Measurements from ENCODE around the gene ZNF407.
"Not testable (repeated sequence)": the region's sequence is repeated elsewhere in the genome, so short reads cannot be mapped to it uniquely, and the experiment has no call there.

The ZNF407 gene

GRCh38 chr18:74597662-74598349, at the start of gene ZNF407:
ZNF407 (plus strand) TSS chr18:74597870; CDS start chr18:74631020, 33,150 bp downstream.
- Mint-ChIP-seq H3K4me3 (peak within 1 kb of the TSS; percentile 97), H3K36me3 (ENCODE audit: low read depth) (peaks cover 51% of the 10 kb centered on the region), H3K27me3 (no peaks in the 10 kb centered on the region), H3K4me1 (ENCODE audit: low read depth) (peaks cover 45% of the 10 kb centered on the region), H3K9me3 (peaks cover 9% of the 10 kb centered on the region), H3K27ac (peak within 1 kb of the TSS; percentile 99)
- intact Hi-C loops (cut with micrococcal nuclease): loop anchor here (1.0 to 10.0 kb wide), 3 partner anchors 97 to 450 kb away; partner anchors contain the start of gene TIMM21

DNA sequence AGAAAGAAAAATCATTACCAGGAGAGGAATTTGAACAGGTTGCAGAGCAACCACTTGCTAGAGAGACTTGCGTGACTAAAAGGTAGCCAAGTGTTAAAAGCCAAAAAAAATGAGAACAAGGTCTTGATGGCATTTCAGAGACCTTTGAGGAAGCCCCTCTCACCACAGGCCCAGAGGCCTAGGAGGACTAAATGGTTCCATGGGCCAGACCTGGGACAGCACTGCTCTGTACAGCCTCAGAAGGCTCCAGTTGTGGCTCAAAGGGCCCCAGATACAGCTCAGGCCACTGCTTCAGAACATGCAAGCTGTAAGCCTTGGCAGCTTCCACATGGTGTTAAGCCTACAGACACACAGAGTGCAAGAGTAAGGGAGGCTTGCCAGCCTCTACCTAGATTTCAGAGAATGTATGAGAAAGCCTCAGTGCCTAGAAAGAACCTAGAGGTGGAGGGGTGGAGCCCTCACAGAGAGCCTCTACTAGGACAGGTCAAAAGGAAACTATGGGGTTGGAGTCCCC, 48.0 kb upstream of the ZNF407 start:
- intact Hi-C loops (cut with micrococcal nuclease): loop anchor here (10.0 kb wide), 1 partner anchor 55 kb away; the partner anchor contains the start of gene CNDP2
- H3K27me3 Mint-ChIP-seq: peaks cover 8% of the 10 kb centered on the region
- no peaks in the 10 kb centered on the region for H3K9me3 Mint-ChIP-seq
- H3K36me3 Mint-ChIP-seq (ENCODE audit: low read depth): no peaks in the 10 kb centered on the region
- H3K4me1 Mint-ChIP-seq (ENCODE audit: low read depth): peaks cover 10% of the 10 kb centered on the region
- H3K4me3 Mint-ChIP-seq: no peak overlapping the region
- no peak overlapping the region for H3K27ac Mint-ChIP-seq

DNA sequence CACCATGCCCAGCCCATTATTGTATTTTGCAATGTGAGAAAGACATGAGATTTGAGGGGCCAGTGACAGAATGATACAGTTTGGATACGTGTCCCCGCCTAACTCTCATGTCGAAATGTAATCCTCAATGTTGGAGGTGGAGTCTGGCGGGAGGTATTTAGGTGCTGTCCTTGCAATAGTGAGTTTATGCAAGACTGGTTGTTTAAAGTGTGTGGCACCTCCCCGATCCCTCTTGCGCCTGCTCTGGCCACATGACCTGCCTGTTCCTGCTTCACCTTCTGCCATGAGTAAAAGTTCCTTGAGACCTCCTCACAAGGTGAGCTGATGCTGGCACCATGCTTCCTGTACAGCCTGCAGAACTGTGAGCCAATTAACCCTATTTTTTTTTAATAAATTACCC, 46.8 kb upstream of the ZNF407 start:
- Mint-ChIP-seq H3K9me3 (no peaks in the 10 kb centered on the region), H3K4me3 (no peak overlapping the region), H3K36me3 (ENCODE audit: low read depth) (no peaks in the 10 kb centered on the region), H3K27ac (no peak overlapping the region), H3K27me3 (peaks cover 8% of the 10 kb centered on the region), H3K4me1 (ENCODE audit: low read depth) (peaks cover 10% of the 10 kb centered on the region)
- intact Hi-C loops (cut with micrococcal nuclease): loop anchor here (10.0 kb wide), 1 partner anchor 56 kb away; the partner anchor contains the start of gene CNDP2

GRCh38 chr18:74551452-74551851, 46.2 kb upstream of the ZNF407 start:
- Mint-ChIP-seq H3K36me3 (ENCODE audit: low read depth) (no peaks in the 10 kb centered on the region), H3K4me1 (ENCODE audit: low read depth) (peaks cover 5% of the 10 kb centered on the region), H3K27ac (no peak overlapping the region), H3K27me3 (peaks cover 9% of the 10 kb centered on the region), H3K9me3 (no peaks in the 10 kb centered on the region), H3K4me3 (no peak overlapping the region)
- intact Hi-C loops (cut with micrococcal nuclease): loop anchor here (10.0 kb wide), 1 partner anchor 57 kb away; the partner anchor contains the start of gene CNDP2

DNA sequence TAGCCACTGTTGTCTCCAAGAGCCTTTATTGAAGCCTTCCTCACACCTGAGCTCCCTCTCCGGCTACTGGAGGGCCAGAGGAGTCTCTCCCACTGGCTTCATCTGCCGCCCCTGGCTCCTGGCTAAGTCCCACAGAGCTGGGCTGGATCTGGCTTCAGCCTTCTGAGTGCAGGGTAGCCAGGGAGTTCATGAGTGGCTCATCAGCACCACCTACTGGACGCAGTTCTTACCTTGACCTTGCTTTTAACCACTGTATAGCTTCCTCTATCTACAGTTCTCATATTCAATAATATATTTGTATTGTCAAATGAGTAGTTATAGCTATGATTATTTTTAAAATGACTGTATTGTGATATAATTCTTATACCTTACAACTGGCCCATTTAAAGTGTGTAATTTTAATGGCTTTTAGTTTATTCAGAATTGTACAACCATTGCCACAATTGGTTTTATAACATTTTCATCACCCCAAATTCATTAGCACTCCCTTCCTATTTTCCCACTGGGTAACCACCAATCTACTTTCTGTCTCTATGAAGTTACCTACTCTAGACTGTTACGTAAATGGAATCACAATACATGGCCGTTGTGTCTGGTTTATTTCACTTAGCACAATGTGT, 45.6 kb upstream of the ZNF407 start:
- H3K27ac Mint-ChIP-seq: no peak overlapping the region
- intact Hi-C loops (cut with micrococcal nuclease): loop anchor here (1.0 to 10.0 kb wide), 3 partner anchors 57 to 356 kb away; partner anchors contain the start of gene CNDP2
- H3K4me3 Mint-ChIP-seq: no peak overlapping the region
- no peaks in the 10 kb centered on the region for H3K4me1 Mint-ChIP-seq (ENCODE audit: low read depth)
- H3K9me3 Mint-ChIP-seq: no peaks in the 10 kb centered on the region
- H3K36me3 Mint-ChIP-seq (ENCODE audit: low read depth): no peaks in the 10 kb centered on the region
- H3K27me3 Mint-ChIP-seq: peaks cover 14% of the 10 kb centered on the region

DNA sequence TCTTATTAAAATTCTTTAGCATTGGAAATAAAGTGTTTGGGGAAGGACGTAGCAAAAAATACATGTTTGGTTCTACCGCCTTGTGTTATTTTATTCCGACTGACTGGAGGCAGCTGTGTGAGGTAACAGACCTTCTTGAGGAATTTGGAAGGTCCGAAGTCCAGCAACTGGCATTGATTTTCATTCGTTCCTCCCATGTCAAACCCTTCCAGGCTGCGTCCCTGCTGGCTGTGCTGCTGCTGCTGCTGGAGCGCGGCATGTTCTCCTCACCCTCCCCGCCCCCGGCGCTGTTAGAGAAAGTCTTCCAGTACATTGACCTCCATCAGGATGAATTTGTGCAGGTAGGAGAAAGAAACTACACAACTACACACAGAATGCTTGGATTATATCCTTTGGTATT, 41.5 kb upstream of the ZNF407 start:
- Mint-ChIP-seq H3K4me1 (ENCODE audit: low read depth) (no peaks in the 10 kb centered on the region), H3K27me3 (peaks cover 28% of the 10 kb centered on the region), H3K9me3 (no peaks in the 10 kb centered on the region), H3K36me3 (ENCODE audit: low read depth) (no peaks in the 10 kb centered on the region), H3K4me3 (no peak overlapping the region), H3K27ac (no peak overlapping the region)
- intact Hi-C loops (cut with micrococcal nuclease): loop anchor here (10.0 kb wide), 1 partner anchor 61 kb away; the partner anchor contains the start of gene CNDP2

DNA sequence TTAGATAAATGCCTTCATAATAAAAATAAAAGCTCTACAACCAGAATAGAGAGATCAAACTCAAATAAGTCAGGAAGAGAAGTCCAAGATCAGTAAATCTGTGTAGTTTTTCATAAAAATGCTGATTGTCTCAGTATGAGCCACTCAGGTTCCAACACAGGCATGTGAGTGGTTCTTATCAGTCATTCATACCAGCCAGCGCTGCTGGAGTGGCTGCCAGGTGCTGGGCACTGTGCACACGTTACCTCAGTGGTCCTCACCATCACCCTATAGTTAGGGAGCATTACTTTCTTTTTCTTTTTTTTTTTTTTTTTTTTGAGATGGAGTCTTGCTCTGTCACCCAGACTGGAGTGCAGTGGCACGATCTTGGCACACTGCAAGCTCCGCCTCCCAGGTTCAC, 39.6 kb upstream of the ZNF407 start:
- Mint-ChIP-seq H3K27ac (no peak overlapping the region), H3K9me3 (no peaks in the 10 kb centered on the region), H3K4me3 (no peak overlapping the region), H3K36me3 (ENCODE audit: low read depth) (no peaks in the 10 kb centered on the region), H3K27me3 (peaks cover 31% of the 10 kb centered on the region), H3K4me1 (ENCODE audit: low read depth) (no peaks in the 10 kb centered on the region)
- intact Hi-C loops (cut with micrococcal nuclease): loop anchor here (10.0 kb wide), 1 partner anchor 63 kb away; the partner anchor contains the start of gene CNDP2

GRCh38 chr18:74562131-74562730, 35.4 kb upstream of the ZNF407 start:
- no peaks in the 10 kb centered on the region for H3K36me3 Mint-ChIP-seq (ENCODE audit: low read depth)
- H3K27ac Mint-ChIP-seq: no peak overlapping the region
- H3K4me1 Mint-ChIP-seq (ENCODE audit: low read depth): no peaks in the 10 kb centered on the region
- H3K27me3 Mint-ChIP-seq: peaks cover 16% of the 10 kb centered on the region
- no peaks in the 10 kb centered on the region for H3K9me3 Mint-ChIP-seq
- intact Hi-C loops (cut with micrococcal nuclease): no loop called here
- no peak overlapping the region for H3K4me3 Mint-ChIP-seq

DNA sequence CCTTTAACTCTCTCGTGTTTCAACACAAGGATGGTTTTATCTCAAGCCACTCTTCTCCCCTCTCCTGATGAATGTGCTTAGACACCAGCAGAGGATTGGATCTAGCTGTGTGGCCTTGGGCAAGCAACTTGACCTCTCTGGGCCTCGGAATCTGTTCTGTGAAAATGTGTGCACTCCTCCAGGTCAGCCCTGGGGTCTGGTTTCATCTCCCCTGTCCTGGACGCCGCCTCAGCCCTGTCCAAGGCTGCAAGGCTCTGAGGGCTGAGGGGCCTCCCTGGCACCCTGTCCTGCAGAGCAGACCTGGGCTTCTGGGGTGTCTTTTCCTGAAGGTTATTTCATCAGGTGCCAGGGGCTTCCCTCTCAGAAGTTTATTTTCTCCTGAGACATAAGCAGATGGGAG, 34.9 kb upstream of the ZNF407 start:
- no peaks in the 10 kb centered on the region for H3K9me3 Mint-ChIP-seq
- no peak overlapping the region for H3K27ac Mint-ChIP-seq
- peaks cover 4% of the 10 kb centered on the region for H3K4me1 Mint-ChIP-seq (ENCODE audit: low read depth)
- H3K4me3 Mint-ChIP-seq: no peak overlapping the region
- intact Hi-C loops (cut with micrococcal nuclease): no loop called here
- H3K27me3 Mint-ChIP-seq: peaks cover 13% of the 10 kb centered on the region
- no peaks in the 10 kb centered on the region for H3K36me3 Mint-ChIP-seq (ENCODE audit: low read depth)

GRCh38 chr18:74563999-74564398, 33.7 kb upstream of the ZNF407 start:
- no peak overlapping the region for H3K27ac Mint-ChIP-seq
- H3K4me1 Mint-ChIP-seq (ENCODE audit: low read depth): peaks cover 17% of the 10 kb centered on the region
- intact Hi-C loops (cut with micrococcal nuclease): no loop called here
- H3K27me3 Mint-ChIP-seq: peaks cover 20% of the 10 kb centered on the region
- H3K36me3 Mint-ChIP-seq (ENCODE audit: low read depth): no peaks in the 10 kb centered on the region
- no peak overlapping the region for H3K4me3 Mint-ChIP-seq
- no peaks in the 10 kb centered on the region for H3K9me3 Mint-ChIP-seq

DNA sequence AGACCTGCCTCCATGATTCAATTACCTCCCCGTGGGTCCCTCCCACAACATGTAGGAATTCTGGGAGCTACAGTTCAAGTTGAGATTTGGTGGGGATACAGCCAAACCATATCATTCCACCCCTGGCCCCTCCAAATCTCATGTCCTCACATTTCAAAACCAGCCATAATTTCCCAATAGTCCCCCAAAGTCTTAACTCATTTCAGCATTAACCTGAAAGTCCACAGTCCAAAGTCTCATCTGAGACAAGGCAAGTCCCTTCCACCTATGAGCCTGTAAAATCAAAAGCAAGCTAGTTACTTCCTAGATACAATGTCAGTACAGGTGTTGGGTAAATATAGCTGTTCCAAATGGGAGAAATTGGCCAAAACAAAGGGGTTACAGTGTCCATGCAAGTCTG, 32.5 kb upstream of the ZNF407 start:
- H3K27ac Mint-ChIP-seq; intact Hi-C loops (cut with micrococcal nuclease); H3K9me3 Mint-ChIP-seq; H3K4me3 Mint-ChIP-seq; H3K36me3 Mint-ChIP-seq (ENCODE audit: low read depth): not testable (repeated sequence)
- Mint-ChIP-seq H3K27me3 (peaks cover 23% of the 10 kb centered on the region), H3K4me1 (ENCODE audit: low read depth) (peaks cover 17% of the 10 kb centered on the region)

- intact Hi-C loops (cut with micrococcal nuclease); H3K9me3 Mint-ChIP-seq; H3K36me3 Mint-ChIP-seq (ENCODE audit: low read depth); H3K4me3 Mint-ChIP-seq; H3K27ac Mint-ChIP-seq: not testable (repeated sequence)
- H3K27me3 Mint-ChIP-seq: peaks cover 25% of the 10 kb centered on the region
- peaks cover 17% of the 10 kb centered on the region for H3K4me1 Mint-ChIP-seq (ENCODE audit: low read depth)
Measured at GRCh38 chr18:74565993-74566392, 31.7 kb upstream of the ZNF407 start.

- Mint-ChIP-seq H3K27ac (peak overlapping the region; percentile 27), H3K27me3 (peaks cover 24% of the 10 kb centered on the region), H3K36me3 (ENCODE audit: low read depth) (no peaks in the 10 kb centered on the region), H3K4me1 (ENCODE audit: low read depth) (peaks cover 17% of the 10 kb centered on the region), H3K9me3 (no peaks in the 10 kb centered on the region), H3K4me3 (no peak overlapping the region)
- intact Hi-C loops (cut with micrococcal nuclease): loop anchor here (2.0 kb wide), 1 partner anchor 27 kb away; no protein-coding TSS in a partner anchor
Measured at GRCh38 chr18:74567822-74568221, 29.8 kb upstream of the ZNF407 start.

- Mint-ChIP-seq H3K36me3 (ENCODE audit: low read depth) (no peaks in the 10 kb centered on the region), H3K27me3 (peaks cover 24% of the 10 kb centered on the region), H3K4me3 (no peak overlapping the region), H3K27ac (no peak overlapping the region), H3K4me1 (ENCODE audit: low read depth) (peaks cover 21% of the 10 kb centered on the region), H3K9me3 (no peaks in the 10 kb centered on the region)
- intact Hi-C loops (cut with micrococcal nuclease): loop anchor here (2.0 kb wide), 1 partner anchor 25 kb away; no protein-coding TSS in a partner anchor
Measured at GRCh38 chr18:74569401-74569800, 28.3 kb upstream of the ZNF407 start.

Data from dendritic cell treated with granulocyte-macrophage colony-stimulating factor and Interleukin-4, amounts not matched to agents 40 ng/mL and 50 ng/mL, for 4 days (primary cell).